SIG-M5 (cell line): ENCODE measurements around the gene LMNTD1.
"Not testable (repeated sequence)": the region's sequence is repeated elsewhere in the genome, so short reads cannot be mapped to it uniquely, and the experiment has no call there.

Experiments
- DNase-seq: peaks from one replicate; lab custom pipeline; 2025; lab: John Stamatoyannopoulos, UW

LMNTD1 gene

DNA sequence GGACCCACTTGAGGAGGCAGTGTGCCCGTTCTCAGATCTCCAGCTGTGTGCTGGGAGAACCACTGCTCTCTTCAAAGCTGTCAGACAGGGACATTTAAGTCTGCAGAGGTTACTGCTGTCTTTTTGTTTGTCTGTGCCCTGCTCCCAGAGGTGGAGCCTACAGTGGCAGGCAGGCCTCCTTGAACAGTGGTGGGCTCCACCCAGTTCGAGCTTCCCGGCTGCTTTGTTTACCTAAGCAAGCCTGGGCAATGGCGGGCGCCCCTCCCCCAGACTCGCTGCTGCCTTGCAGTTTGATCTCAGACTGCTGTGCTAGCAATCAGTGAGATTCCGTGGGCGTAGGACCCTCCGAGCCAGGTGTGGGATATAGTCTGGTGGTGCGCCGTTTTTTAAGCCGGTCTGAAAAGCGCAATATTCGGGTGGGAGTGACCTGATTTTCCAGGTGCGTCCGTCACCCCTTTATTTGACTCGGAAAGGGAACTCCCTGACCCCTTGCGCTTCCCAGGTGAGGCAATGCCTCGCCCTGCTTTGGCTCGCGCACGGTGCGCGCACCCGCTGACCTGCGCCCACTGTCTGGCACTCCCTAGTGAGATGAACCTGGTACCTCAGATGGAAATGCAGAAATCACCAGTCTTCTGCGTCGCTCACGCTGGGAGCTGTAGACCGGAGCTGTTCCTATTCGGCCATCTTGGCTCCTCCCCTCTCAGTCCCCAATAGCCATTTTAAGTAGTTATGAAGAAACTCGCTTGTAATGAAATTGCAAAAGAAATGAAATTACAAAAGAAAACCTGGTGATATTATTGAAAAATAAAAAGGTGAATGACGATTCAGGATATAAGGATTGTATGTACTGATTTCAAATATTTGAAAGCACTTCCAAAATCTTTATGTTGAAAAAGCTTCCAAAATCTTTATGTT lies 63.9 kb downstream of the LMNTD1 start:
- not testable (repeated sequence) for DNase-seq

DNA sequence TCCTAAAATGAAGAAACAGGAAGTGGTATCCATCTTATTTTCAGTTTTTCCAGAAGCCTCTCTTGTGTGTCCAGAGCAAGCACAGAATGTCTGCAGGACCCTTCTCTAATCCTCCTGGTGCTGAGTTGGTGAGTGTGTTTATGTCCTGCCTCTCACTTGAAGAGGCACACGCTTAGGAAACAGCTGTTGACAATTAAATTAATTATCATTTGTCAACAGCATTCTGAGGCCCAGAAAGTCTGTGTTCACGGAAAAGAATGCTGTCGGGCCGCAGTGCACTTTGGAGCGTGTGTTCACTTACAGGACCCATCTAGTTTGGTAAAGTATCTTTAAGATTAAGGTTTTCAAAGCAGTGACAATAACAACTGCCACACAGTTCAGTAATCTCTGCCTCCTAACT lies 70.5 kb downstream of the LMNTD1 start:
- DNase-seq = no peak

GRCh38 chr12:25480145-25480544 lies 72.9 kb downstream of the LMNTD1 start:
- DNase-seq = no peak

- DNase-seq = no peak
Measured at GRCh38 chr12:25477217-25477616, 75.9 kb downstream of the LMNTD1 start.

GRCh38 chr12:25472453-25472852 lies 80.6 kb downstream of the LMNTD1 start:
- DNase-seq = no peak

- DNase-seq = no peak
Measured at GRCh38 chr12:25469861-25470260, 83.2 kb downstream of the LMNTD1 start.

DNA sequence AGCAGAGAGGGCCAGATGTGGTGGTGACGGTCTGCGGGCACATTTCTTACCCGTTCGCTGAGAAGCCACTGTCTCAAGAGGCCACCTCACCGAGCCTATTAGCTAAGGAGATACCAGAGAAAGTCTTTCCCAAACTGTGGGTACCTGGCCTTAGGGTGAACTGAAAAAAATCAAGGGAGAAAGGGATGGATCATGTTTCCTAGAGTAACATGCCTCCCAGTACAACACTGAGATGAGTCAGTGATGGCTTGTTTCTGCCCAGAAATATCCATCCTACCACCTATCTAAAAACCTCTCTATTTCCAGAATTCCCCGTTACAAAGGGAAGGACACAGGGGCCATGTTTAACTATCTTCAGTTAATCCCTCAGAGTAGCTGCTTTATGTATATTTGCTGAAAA lies 83.7 kb downstream of the LMNTD1 start:
- DNase-seq = no peak

- no peak for DNase-seq
Measured at GRCh38 chr12:25463521-25463920, 89.6 kb downstream of the LMNTD1 start.

GRCh38 chr12:25463005-25463404 lies 90.1 kb downstream of the LMNTD1 start:
- no peak for DNase-seq

- DNase-seq = no peak
Measured at GRCh38 chr12:25459541-25459951, 93.5 kb downstream of the LMNTD1 start.

GRCh38 chr12:25458047-25458552 lies 95.0 kb downstream of the LMNTD1 start:
- DNase-seq = no peak

DNA sequence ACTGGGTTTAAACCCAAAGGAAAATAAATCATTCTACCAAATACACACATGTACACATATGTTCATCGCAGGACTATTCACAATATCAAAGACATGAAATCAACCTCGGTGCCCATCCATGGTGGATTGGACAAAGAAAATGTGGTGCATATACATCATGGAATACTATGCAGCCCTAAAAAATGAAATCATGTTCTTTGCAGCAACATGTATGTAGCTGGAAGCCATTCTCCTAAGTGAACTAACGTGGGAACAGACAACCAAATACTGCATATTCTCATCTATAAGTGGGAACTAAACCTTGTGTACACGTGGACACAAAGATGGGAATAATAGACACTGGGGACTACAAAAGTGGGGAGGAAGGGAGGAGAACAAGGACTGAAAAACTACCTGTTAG lies 96.6 kb downstream of the LMNTD1 start:
- no peak for DNase-seq

DNA sequence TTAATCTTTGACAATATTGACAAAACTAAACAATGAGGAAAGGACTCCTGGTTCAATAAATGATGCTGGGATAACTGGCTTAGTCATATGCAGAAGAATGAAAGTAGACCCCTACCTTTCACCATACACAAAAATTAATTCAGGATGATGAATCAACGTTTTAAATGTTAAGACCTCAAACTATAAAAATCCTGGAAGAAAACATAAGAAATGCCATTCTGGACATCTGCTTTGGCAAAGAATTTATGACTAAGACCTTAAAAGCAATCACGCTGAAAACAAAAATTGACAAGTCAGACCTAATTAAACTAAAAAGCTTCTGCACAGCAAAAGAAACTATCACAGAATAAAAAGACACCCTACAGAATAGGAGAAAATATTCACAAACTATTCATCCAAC lies 97.4 kb downstream of the LMNTD1 start:
- no peak for DNase-seq

GRCh38 chr12:25449007-25449406 lies 104.1 kb downstream of the LMNTD1 start:
- DNase-seq = no peak

GRCh38 chr12:25447046-25447445 lies 106.0 kb downstream of the LMNTD1 start:
- no peak for DNase-seq

- DNase-seq = no peak
Measured at GRCh38 chr12:25438638-25439037, 114.4 kb downstream of the LMNTD1 start.

GRCh38 chr12:25436206-25437030 lies 116.7 kb downstream of the LMNTD1 start:
- DNase-seq = peak; percentile 23

DNA sequence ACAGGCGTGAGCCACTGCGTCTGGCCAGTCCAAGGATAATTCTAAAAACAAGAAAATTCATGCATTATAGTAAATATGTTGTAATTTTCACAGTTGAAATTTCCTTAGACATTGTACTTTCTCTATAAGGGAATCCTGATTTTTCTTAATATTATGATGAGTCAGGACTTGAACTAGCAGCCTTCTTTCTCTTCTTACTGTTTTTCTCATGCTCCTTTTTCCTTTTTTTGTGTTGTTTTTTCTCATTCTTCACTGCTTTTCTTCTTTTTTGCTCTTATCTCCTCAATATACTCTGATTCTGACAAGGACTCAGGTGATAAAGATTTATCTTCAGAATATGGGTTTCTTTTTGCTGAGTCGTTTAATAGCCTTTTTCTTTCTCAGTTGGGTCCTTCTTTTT lies 117.7 kb downstream of the LMNTD1 start:
- no peak for DNase-seq

DNA sequence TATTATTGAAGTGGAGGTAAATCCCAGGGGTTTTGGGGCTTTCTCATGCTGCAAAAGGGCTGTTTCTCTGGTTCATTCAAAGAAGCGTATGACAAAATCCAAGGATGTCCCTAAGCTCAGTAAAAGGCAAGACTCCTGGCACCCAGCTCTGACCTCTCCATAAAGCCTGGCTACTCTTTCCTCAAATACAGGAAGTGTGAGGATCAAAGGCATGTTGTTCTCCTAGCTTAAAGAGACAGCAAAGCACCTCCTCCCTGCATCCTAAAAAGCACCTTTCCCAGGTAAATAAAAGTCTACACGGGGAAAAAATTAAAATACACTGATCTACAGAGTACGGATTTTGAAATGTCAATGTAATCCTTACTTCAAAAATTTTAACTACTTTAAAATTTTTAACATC lies 118.6 kb downstream of the LMNTD1 start:
- DNase-seq = no peak

GRCh38 chr12:25433581-25434325 lies 119.3 kb downstream of the LMNTD1 start:
- no peak for DNase-seq

- no peak for DNase-seq
Measured at GRCh38 chr12:25433024-25433423, 120.1 kb downstream of the LMNTD1 start.
